Heart right ventricle (tissue), 16 donors: Measurements from ENCODE around the gene KLHL35. TPM values are rescaled to one million over a fixed set of nuclear protein-coding genes. Genes with fewer than 3 reads are reported as not detected.
"Not testable (repeated sequence)": the region's sequence is repeated elsewhere in the genome, so short reads cannot be mapped to it uniquely, and the experiment has no call there.

Experiments used
- ATAC-seq, 8 donors: fragments of 200-7000 bp; cut with Tn5 transposase; one replicate each; pipeline ENCODE4 v1.9.1; 2020; ENCODE audit warnings: mild to moderate bottlenecking in 8 of 8, moderate library complexity in 8 of 8, moderate number of reproducible peaks in 1 of 8
- DNase-seq, 2 donors: peaks; one replicate each; pipeline ENCODE4 v3.0.0-alpha.2; 2020
- H3K27ac ChIP-seq, 10 donors: fragments of 200-600 bp; sonication (generic) in 2 of 10; one replicate each; pipeline versions ENCODE4 v1.5.0 to v1.8.0; 2020 to 2022; ENCODE audit warnings: mild to moderate bottlenecking in 3 of 10
- H3K27me3 ChIP-seq, 7 donors: fragments of 200-600 bp; one replicate each; pipeline ENCODE4 v1.8.0; 2021 to 2022; ENCODE audit warnings: mild to moderate bottlenecking in 2 of 7
- H3K36me3 ChIP-seq, 9 donors: fragments of 200-600 bp; sonication (generic) in 1 of 9; one replicate each; pipeline versions ENCODE4 v1.5.0 to v1.8.0; 2020 to 2022; ENCODE audit warnings: mild to moderate bottlenecking in 2 of 9
- H3K4me1 ChIP-seq, 9 donors: fragments of 200-600 bp; sonication (generic) in 1 of 9; one replicate each; pipeline versions ENCODE4 v1.5.0 to v1.8.0; 2020 to 2022; ENCODE audit warnings: mild to moderate bottlenecking in 4 of 9
- H3K4me3 ChIP-seq, 10 donors: fragments of 200-600 bp; sonication (generic) in 2 of 10; one replicate each; pipeline versions ENCODE4 v1.5.0 to v1.8.0; 2020 to 2022; ENCODE audit warnings: mild to moderate bottlenecking in 7 of 10, moderate library complexity in 2 of 10
- H3K9me3 ChIP-seq, 11 donors: fragments of 200-600 bp in 10 of 11; sonication (generic) in 2 of 11; one replicate each; pipeline versions ENCODE4 v1.5.0 to v1.8.0; 2013 to 2022; ENCODE audit warnings: mild to moderate bottlenecking in 2 of 11, control low read depth in 1 of 11, moderate library complexity in 1 of 11
- whole genome bisulfite sequencing, 2 donors: extraction: QIAGEN DNeasy Blood & Tissue Kit; methylation state at CpG; one replicate each; pipeline ENCODE4 v1.1.7; 2013; ENCODE audit warnings: inconsistent platforms in 1 of 2; 5-methylcytosine and 5-hydroxymethylcytosine counted together
- intact Hi-C, 10 donors: fragments of 100-400 bp; cut with DNase I; formaldehyde crosslinking; loops; one replicate each; pipeline versions ENCODE4 v1.11.1 to v1.14.2; 2022
- polyA plus RNA-seq, 2 donors: library from polyadenylated mRNA; stranded (reverse); fragments of 200-250 nt; gene quantifications; one replicate each; pipeline ENCODE4 v1.2.3, GENCODE V29; 2013
- total RNA-seq, 10 donors: library from RNA; stranded (reverse); fragmentation: NEBNext Ultra II Directional in 3 of 10; extraction: Animal tissue kit (Norgen Biotek cat#: 25700) in 3 of 10; gene quantifications; one replicate each; pipeline versions ENCODE4 v1.2.1 to v1.2.4, GENCODE V29; 2021 to 2023
- TF ChIP-seq, protein P1 (sequence below), 9 donors: fragments of 200-600 bp; sonication (generic) in 2 of 9; IDR thresholded peaks; one replicate each; pipeline versions ENCODE4 v1.5.0 to v1.8.0; 2021 to 2022; ENCODE audit warnings: antibody characterized with exemption in 9 of 9, mild to moderate bottlenecking in 5 of 9, moderate library complexity in 1 of 9
- donor health status: Arrhythmogenic right ventricular cardiomyopathy.
- donor health status: ischemic (EF 13 %, LVEDD 7.1; RV severe dilation, severe dysfunction).
- donor health status: healthy with polysubstance abuse.
- donor health status: DM: no; HTN: yes; CAD: no.
- donor health status: DM: no; HTN: no; CAD: no.
- donor health status: ischemic (EF 25% LVEDD 6.9; RV normal size, moderate dysfunction).
- donor health status: ischemic (EF 25% LVEDD 5.7; RV mildly dilated, moderate dysfunction).
- donor health status: healthy.
- donor health status: DM: yes; HTN: yes; CAD: no.
- donor health status: Ischemic cardiomyopathy.
- donor health status: ischemic (EF 35%, LVEDD 5.7; RV mildly dilated, moderate dysfunction).
- donor health status: nonischemic (EF 11% LVEDD 7.7; RV severe dilation, severe dysfunction).
- donor health status: DM: yes; HTN: yes; CAD: no.
- donor health status: PGD.
- donor health status: ischemic (EF 29% LVEDD 5.4; RV normal size, mild dysfunction).
- donor health status: nonischemic (EF 23%, LVEDD 6.1; RV moderate dilation, normal function).

The KLHL35 gene
- total and polyA plus RNA-seq, 12 donors, result 0.20 to 0.81 (median 0.37) TPM; not detected in 2

GRCh38 chr11:75383246-75383645 lies 49.8 kb downstream of the KLHL35 start:
- DNase-seq (no peak), ATAC-seq (no peak)
- H3K9me3 ChIP-seq, result no peaks in the 10 kb centered on the region
- WGBS, 2 donors, result 86 to 96% methylated on average over 3 of the region's 3 CpGs
- intact Hi-C loops, result loop anchor here in 5 of 10 donors (2.0 to 10.0 kb wide), 5 partner anchors 51 to 102 kb away; no protein-coding TSS in a partner anchor
- TF ChIP-seq, protein P1, sequence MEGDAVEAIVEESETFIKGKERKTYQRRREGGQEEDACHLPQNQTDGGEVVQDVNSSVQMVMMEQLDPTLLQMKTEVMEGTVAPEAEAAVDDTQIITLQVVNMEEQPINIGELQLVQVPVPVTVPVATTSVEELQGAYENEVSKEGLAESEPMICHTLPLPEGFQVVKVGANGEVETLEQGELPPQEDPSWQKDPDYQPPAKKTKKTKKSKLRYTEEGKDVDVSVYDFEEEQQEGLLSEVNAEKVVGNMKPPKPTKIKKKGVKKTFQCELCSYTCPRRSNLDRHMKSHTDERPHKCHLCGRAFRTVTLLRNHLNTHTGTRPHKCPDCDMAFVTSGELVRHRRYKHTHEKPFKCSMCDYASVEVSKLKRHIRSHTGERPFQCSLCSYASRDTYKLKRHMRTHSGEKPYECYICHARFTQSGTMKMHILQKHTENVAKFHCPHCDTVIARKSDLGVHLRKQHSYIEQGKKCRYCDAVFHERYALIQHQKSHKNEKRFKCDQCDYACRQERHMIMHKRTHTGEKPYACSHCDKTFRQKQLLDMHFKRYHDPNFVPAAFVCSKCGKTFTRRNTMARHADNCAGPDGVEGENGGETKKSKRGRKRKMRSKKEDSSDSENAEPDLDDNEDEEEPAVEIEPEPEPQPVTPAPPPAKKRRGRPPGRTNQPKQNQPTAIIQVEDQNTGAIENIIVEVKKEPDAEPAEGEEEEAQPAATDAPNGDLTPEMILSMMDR (IDR thresholded peaks at IDR 0.05), result no peak
- peak overlapping the region in 1 of 10 donors; percentile 60 for H3K27ac ChIP-seq
- H3K4me3 ChIP-seq, result no peak overlapping the region
- peaks cover 0 to 34% (median 2%) of the 10 kb centered on the region in 9 donors for H3K4me1 ChIP-seq
- no peaks in the 10 kb centered on the region for H3K36me3 ChIP-seq
- no peaks in the 10 kb centered on the region for H3K27me3 ChIP-seq

GRCh38 chr11:75380716-75381420 lies 52.1 kb downstream of the KLHL35 start:
- Histone ChIP-seq H3K27ac (peak overlapping the region in 3 of 10 donors; percentile 20 to 33 (median 28)), H3K36me3 (no peaks in the 10 kb centered on the region), H3K4me3 (no peak overlapping the region), H3K9me3 (no peaks in the 10 kb centered on the region), H3K27me3 (no peaks in the 10 kb centered on the region), H3K4me1 (peaks cover 0 to 32% (median 0%) of the 10 kb centered on the region in 9 donors)
- intact Hi-C loops, result loop anchor here in 4 of 10 donors (5.0 to 10.0 kb wide), 3 partner anchors 49 to 56 kb away; no protein-coding TSS in a partner anchor
- DNase-seq (peak in 1 of 2 donors; percentile 28), ATAC-seq (peak in 5 of 8 donors; percentile 41 to 82 (median 56))
- TF ChIP-seq, protein P1 (IDR thresholded peaks at IDR 0.05), result no peak
- WGBS, 2 donors, result 71 to 77% methylated on average over 7 of the region's 7 CpGs

DNA sequence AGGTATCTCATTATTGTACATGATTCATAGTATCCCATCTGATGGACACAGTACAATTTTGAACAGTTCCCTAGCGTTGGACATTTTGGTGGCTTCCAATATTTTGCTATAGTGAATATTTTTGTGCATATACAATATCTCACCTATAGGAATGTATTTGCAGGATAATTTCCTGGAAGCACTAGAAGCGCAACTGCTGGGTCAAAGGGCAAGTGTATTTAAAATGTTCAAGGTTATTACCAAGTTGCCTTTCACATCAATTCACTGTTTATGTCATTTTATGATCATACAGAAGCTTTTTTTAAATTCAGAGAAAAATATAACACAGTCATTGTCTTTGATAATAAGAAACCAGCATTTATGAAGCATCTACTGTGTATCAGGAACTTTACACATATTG lies 52.8 kb downstream of the KLHL35 start:
- Histone ChIP-seq H3K36me3 (no peaks in the 10 kb centered on the region), H3K27ac (peak overlapping the region in 1 of 10 donors; percentile 5), H3K27me3 (no peaks in the 10 kb centered on the region), H3K4me1 (peaks cover 0 to 32% (median 0%) of the 10 kb centered on the region in 9 donors), H3K9me3 (no peaks in the 10 kb centered on the region), H3K4me3 (no peak overlapping the region)
- intact Hi-C loops, result loop anchor here in 4 of 10 donors (5.0 to 10.0 kb wide), 3 partner anchors 48 to 55 kb away; no protein-coding TSS in a partner anchor
- 97 to 98% methylated on average over 2 of the region's 2 CpGs for WGBS, 2 donors
- ATAC-seq (no peak), DNase-seq (no peak)
- TF ChIP-seq, protein P1 (IDR thresholded peaks at IDR 0.05), result no peak

GRCh38 chr11:75378776-75379175 lies 54.2 kb downstream of the KLHL35 start:
- H3K4me3 ChIP-seq, H3K27me3 ChIP-seq, intact Hi-C loops, DNase-seq, H3K9me3 ChIP-seq, H3K27ac ChIP-seq, ATAC-seq, H3K36me3 ChIP-seq: not testable (repeated sequence)
- H3K4me1 ChIP-seq, result peaks cover 0 to 22% (median 0%) of the 10 kb centered on the region in 9 donors
- WGBS, 2 donors, result 96% methylated on average over 17 of the region's 17 CpGs

GRCh38 chr11:75376175-75376574 lies 56.8 kb downstream of the KLHL35 start:
- no peak for DNase-seq
- ATAC-seq, result no peak
- H3K27me3 ChIP-seq, result no peaks in the 10 kb centered on the region
- intact Hi-C loops, result no loop called here
- H3K4me3 ChIP-seq, result no peak overlapping the region
- no peaks in the 10 kb centered on the region for H3K9me3 ChIP-seq
- TF ChIP-seq, protein P1 (IDR thresholded peaks at IDR 0.05), result no peak
- no peak overlapping the region for H3K27ac ChIP-seq
- peaks cover 0 to 19% (median 0%) of the 10 kb centered on the region in 9 donors for H3K4me1 ChIP-seq
- H3K36me3 ChIP-seq, result no peaks in the 10 kb centered on the region
- WGBS, 2 donors, result 80 to 82% methylated on average over 9 of the region's 9 CpGs
